ENCODE measurements around the gene WNT8B.

The WNT8B gene

DNA sequence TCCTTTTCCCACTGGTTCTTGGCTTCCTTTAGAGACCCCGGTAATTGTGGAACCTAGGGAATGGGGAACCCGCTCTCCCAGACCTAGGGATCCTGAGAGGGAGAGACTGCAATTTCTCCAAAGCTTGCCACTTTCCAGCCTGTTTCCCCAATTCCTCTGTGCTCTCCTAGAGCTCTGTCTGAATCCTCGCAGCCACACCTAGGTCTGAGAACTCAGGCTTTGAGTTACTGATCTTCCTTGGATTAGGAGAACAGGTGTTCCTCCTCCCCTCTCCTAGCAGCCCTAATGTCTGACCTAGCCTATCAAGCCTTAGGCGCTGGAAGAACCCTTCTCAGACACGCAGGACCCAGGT lies 20.0 kb downstream of the WNT8B start:
- no peak for DNase-seq

DNA sequence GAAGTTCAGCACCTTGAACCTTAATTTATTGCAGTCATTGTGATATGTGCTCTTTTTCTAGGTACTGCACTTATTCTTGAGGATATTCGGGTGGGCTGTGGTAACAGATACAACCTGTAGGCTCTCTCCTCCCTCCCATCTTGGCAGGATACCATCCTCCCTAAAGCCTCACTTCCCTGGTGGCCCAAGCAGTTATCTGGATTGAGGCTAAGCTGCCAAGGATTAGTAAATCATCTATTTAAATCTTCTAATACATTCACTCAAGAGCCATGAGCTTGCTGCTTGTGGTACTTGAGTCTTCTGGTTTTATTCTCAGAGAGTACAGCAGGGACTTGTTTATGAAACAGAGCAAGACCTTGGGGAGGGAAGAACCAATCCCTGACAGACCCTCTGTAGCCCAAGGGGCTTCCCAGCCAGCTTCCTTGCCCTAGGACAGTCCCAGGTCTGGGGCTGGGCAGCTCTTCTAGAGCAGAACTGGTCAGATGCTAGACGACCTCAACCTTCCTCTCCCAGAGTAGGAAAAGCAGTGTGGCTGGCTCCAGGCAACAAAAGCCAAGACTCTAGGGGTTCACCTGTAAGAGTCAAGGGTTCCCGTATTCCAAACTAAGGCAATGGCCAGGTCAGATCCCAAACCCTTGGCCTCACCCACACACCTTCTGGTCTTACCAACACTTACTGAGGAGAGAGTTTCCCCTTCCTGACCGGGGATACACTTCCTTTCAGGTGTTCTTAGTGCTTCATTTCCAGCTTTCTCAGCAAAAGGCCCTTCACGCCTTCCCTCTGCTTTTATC lies 21.3 kb downstream of the WNT8B start:
- DNase-seq = no peak

DNA sequence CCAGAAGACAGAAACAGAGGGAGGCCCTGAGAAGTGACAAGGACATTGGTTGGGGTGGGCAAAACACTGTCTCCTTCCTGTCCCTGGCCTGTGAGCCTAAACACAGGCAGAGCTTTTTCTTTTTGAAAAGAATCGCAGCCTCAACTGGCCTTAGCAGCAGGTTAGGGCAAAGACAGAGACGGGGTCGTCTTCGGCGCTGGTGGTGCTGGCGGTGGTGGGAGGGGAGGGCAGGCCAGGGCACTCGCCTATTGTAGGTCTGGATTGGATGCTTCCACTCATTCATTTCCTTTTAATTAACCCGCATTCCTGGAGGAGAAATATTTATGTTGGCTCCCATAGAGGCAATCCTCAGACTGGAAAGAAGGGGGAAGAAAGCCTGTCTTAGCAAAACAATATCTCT lies 22.6 kb downstream of the WNT8B start:
- no peak for DNase-seq

DNA sequence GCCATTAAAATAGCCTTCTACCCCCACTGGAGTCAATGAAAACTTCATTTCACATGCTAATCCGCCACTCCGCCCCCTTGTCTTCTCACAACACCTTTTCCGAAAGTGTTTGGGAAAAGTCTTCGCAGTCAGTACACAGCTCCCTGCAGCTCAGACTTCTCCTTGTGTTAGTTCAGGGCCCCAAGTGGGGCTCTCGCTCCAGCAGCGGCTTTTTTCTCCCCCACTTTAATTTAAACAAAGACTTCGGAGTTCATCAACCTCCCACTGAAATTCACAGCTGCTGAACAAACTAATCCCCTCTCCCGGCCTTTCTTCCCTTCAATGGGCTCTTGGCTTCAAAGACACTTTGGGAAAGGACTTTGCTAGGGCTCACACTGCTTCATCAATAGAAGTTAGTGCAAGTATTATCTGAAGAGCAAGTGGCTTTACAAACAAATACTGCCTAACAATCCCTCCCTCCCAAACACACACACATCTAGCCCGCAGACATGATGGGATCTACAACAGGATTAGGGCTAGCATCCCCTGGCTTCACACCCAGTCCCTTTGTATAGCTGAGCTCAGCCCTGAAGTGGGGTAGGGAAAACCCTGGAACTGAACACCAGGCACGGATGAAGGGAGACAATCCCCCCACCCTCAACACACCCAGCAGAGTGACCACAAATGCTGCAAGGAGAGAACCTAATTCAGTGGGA lies 23.1 kb downstream of the WNT8B start:
- DNase-seq = no peak

DNA sequence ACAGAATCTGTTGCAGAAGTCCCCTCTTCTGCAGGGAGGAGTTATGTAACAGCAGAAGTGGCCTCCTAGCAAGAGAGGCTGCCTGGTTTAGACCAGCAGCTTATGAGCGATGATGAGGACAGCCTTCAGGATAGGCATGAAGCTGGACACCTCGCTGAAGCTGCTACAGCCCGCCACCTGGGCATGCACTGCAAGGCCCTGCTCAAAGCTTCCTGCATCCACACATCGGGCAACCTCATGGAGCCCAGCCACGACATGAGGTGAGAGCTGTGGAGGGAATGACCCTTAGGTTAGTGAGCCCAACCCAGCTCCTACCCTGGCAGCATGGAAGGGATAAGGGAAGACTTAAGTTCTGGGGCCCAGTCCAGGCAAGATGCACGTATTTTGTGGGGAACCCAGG lies 24.7 kb downstream of the WNT8B start:
- DNase-seq = no peak

DNA sequence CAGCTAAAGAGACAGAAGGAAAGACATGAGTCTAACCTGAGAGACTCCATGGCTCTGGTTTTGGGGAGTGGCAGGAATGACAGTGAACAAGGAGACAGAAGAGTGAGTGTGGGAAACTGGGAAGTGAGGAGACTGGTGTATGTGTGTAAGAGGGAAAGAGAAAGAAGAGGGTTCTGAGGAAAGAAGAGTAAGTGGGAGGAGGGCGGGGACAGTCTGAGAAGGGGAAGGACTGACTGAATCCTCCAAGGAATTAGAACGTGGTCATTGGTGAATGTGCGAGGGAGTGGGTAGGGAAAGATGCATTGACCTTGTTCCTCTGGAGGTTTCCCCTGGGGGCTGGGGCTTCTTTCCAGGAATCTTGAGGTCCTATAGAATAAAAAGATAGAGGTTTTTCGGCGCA lies 26.6 kb downstream of the WNT8B start:
- no peak for DNase-seq

DNA sequence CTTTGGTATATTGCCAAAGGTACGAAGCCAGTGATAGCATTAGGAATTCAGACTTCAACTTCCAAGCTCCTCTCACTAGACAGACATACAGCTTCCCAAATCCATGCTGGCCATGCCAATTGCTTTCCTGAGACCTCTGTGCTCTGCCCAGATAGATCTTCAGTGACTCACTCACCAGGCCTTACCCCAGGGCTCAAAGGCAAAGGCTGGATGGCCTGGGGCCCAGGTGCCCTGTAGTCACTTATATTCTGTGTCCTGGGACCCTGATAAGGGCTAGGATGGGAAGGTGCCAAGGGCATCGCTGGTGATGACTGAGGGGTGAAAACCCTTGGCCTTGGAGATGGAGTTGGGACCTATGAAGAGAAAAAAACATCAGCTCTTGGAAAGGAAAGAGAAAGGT lies 27.7 kb downstream of the WNT8B start:
- DNase-seq = no peak

DNA sequence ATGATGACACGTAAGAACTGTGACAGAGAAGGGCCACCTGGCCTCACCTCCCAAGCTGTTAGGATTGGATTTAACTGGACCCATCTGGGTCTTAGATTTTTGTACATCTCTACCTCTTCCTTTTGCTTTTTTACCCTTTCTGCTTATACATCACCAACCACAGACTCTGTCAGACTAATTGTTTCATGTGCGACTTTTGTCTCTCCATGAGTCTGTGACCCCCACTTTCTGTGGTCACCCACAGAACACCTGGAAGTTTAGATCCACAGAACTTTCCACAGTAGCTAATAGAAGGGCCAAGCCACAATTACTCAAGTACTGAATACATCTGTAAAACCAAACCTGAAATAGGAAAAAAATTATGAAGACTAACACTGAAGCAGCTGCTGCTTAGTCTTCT lies 33.8 kb downstream of the WNT8B start:
- DNase-seq = no peak

DNA sequence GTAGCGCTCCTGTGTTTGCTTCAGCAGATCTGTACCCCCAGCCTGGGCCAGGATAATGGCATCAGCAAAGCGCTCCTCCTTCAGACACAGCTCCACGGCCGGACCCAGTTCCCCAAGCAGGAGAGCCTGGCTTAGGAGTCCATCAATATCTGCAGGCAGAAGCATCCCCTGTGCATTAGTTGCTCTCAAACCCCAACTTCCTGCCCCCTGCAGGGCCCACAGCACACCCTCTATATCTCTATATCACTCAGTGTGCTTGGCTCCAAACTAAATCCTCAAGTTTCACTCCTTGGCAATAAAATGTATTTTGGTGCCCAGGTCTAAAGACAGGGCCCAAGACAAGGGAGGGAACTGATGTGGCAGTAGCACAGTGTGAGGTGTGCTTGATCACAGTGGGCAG lies 35.2 kb downstream of the WNT8B start:
- DNase-seq = no peak

DNA sequence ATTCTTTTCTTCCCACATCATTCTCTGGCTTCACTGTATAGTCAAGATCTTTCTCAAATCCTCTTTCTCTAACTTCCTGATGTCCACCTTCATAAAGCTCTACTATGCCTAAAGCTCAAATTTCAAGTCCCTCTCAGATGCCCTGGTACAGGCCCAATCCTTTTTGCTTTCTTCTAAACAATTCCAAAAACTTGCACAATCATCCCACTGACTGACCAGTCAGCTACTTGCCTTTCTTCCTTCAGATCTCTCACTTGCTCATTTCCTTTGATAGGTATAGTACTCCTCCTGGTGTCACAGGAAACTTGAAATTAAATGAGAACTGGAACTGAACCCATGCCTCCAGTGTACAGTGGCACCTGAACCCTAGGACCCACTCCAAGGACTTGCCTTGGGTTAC lies 38.6 kb downstream of the WNT8B start:
- no peak for DNase-seq

DNA sequence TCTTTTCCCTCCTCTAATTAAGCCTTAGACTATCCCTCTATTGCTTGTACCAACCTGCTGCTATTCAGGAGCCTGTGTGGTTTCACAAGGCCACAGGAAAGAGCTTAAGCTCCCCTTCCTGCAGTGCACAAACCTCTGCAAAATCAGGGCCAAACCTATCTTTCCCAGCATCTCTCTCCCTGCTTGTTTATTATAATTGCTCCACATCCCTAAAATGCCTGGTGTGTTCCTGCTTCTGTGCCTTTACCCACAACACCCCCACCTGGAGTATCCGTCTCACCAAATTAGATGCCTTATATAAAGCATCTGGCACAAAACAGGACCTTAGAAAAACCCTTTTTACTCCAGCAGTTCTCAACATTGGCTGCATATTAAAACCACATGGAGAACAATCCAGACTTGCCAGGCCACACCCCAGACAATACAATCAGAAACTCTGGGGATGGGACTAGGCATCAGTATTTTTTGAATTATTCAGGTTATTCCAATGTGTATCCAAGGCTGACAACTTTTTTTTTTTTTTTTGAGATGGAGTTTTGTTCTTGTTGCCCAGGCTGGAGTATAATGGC lies 40.2 kb downstream of the WNT8B start:
- no peak for DNase-seq

DNA sequence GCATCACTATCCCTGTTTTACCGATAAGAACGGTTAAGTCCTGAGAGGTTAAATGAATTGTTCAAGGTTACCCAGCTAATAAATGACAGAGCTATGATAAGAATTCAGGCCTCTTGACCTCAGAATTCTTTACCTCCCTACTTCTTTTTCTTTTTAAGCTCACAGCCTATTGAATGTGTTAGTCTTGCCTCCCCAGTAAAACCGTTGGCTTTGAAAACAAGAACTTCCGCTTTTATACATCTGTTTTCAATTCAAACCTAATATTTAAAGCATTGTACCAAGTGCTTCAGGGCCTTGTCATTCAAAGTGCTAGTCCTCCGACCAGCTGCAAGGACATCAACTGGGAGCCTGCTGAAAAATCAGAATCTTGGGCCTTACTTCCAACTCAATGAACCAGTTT lies 41.3 kb downstream of the WNT8B start:
- no peak for DNase-seq

DNA sequence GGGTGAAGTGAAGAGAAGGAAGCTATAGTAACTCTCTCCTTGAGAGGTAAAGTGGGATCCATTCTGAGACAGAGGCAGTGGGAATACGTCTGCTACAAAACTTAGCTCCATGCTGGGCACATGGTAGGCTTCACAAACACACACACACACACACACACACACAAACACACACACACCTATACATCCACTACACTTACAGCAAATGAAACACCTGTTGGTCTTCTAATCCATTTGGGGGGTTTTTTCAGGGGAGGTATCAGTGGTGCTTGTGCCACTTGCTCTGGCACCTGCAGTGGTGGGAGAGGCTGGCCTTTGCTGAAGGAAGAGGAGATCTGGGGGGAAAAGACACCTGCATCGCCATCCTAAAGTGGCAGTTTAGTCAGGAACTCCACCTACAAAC lies 42.4 kb downstream of the WNT8B start:
- no peak for DNase-seq

DNA sequence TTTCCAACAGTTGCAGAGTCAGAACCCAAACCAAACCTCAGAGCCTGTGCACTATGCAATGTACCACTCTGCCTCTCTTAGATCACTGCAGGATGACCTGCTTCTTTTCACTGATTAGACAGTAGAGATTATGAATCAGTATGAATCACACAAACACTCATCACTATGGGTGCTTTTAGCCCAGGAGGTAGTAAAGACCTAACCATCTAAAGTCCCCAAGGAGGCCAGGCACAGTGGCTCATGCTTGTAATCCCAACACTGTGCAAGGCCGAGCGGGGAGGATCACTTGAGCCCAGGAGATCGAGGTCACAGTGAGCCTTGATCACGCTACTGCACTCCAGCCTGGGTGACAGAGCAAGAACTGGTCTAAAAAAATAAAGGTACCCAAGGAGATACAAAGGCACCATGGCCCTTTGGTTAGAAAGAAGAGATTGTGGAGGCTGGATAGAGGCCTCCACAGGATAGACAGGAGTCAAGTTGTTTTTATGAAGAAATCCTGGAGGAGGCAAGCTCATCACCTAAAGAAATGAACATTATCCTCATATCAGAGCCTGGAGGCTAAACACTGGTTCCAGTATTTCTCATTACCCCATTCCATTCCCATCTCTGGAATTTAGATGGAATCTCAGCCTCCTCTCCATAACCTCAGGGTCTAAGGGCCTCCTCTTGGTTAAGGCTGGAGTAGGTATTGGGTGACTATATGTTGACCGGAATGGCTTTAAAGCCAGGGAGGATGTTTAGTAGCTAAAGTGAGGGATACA lies 44.0 kb downstream of the WNT8B start:
- DNase-seq = no peak

DNA sequence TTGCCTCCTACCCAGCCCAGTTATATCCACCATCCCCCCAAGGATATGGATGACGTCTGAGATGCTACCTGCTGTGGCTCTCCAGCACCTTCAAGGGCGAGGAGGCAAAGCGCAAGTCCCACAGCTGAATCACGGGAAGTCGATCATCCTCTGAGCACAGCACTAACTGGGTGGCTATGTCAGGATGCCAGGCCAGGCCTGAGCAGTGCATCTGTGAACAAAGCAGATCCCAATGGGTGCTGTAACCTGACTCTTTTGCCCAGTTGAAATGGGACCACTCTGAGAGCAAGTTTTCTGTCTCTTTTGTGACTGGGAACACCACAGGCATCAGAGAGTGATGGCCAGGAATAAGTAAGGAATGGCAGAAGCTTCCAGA lies 44.5 kb downstream of the WNT8B start:
- no peak for DNase-seq

DNA sequence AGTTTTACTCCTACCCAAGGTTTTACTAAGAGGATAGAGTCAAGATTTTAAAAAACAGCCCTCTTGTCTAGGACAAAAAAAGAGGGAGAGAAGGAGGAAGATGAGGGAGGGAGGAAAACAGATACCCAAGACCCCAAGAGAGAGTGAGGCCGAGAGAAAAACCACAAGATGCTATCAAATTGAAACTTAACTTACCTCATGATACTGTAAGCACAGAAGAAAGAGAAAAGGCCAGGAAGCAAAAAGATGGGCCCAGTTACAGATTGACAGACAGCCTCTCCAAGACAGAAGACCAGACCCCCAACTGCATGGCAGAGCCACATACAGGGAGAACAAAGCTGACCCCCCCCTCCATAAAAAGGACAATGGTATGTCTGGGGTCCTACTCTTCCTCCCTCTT lies 45.5 kb downstream of the WNT8B start:
- DNase-seq = no peak

DNA sequence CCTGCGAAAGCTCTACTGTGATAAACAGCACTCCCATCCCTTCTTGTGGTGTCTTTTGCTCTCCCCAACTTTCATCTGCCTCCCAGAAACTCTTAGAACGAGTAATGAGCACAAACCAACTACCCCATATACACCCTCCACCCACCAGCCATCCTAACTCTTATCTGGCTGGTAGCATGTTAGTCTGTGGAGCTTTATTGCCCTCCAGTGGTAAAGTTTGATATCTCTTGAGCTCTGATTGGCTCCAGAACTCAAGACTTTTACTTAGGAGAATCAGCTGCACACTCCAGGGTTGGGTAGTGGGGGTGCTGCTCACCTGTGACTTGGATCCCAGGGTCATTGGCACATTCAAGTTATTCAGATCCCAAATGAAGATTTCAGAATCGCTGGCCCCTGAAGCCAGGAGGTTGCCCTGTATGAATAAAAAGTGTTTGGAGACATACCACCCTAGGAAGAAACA lies 45.9 kb downstream of the WNT8B start:
- no peak for DNase-seq

DNA sequence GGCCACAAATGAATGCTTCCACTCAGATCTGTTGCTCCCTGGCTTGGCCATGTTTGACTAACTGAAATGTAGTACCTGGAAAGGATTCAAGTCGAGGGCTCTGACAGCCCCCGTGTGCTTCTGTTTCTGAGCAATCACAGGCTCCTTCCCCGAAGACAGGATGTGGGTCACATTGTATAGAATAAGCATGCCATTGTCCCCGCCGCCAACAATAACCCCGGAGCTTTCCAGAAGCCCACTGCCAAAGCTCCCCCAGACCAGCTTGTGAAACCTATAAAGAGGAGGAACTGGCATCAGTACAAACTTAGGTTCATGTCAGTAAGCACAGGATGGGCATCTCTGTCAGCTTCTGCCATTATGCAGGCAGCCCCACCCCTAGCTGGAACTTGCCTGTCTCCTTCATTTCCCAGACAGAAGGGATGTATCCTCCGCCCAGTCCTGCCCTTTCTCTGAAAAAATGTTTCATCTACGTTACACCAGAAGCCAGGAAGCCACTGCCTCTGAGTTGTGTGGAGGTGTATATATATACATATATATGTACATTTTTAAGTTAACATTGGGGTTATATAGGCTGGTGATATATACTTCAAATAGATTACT lies 46.5 kb downstream of the WNT8B start:
- DNase-seq = no peak

DNA sequence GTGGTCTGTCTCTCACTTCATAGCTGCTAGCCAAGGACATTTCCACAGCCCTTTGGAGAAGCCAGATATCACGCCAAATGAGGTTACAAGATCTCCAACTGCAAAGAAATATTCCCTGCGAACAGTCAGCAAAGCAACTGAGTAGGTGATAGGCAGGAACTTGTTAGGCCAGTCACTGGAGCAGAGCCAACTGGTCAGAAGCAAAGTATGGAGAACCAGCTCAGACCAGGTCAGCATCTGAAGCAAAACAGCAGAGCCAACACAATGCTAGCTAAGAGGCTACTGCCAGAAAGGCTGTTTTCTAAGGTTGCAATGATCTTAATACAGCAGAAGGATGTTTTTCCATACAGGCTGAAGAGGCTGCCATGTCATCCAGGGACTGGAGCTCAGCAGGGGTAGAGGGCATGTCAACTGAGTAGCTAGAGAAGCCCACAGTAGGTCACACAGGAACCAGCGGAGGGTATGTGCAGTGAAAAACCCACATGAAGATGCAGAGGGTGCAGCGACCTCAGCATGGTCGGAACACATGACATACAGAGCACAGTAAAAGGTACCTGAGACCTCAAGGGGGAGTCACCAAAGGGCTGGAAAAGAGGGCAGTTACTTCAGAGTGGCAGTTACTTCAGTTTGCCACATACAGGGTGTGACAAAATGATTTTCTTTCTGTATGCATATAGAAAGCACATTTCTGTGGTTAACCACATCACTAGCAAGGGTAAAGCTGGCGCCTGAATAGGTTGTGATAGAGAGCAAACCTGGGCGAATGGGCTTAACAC lies 47.9 kb downstream of the WNT8B start:
- DNase-seq = no peak

DNA sequence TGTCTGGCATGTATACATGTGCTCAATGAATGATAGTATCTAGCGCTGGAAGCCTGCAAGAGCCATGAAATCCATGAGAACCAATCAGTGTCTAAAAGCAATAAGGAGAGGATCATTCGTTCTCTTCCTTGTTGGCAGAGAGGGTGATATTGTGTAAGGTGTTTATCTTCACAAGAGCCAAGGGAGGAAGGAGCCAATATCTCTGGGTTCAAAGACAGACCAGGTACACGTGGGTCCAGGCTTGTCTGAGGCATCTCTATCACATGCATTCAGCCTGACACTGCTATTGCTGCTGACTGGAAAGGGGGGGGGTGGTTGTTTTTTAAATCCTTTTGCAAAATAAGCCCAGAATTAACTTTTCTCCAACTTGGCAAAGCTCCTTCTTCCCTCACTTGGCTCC lies 52.8 kb downstream of the WNT8B start:
- no peak for DNase-seq

DNA sequence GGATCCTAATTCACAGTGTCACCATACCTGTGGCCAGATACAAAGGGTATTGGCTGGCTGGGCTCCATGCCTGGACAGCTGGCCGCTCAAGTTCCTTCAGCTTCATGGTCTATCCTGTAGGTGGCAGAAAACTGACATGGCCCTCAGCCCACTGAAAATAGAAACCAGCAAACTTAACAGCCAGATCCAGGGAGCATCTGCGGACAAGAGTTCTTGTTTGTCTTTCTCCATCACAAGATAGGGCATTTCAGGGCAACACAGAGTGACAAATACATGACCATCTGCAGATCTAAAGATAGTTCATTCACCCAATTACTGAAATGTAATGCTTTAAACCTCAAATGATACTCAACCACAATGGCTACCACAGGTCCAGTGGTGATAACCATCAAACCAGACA lies 54.0 kb downstream of the WNT8B start:
- no peak for DNase-seq

Measured in anterior cingulate cortex (tissue), 58 donors.